Endodermal cell (in vitro differentiated cells): ENCODE measurements around the gene PLCXD1. TPM values are rescaled to one million over a fixed set of nuclear protein-coding genes. Genes with fewer than 3 reads are reported as not detected.

ENCODE experiments used
- DNase-seq: peaks from one replicate; pipeline ENCODE4 v3.0.0-alpha.2; 2017
- H3K27ac ChIP-seq: 2 replicates; pipeline ENCODE4 v1.5.1; 2013; ENCODE audit warnings: mild to moderate bottlenecking, low read depth, low read length, moderate library complexity
- H3K27me3 ChIP-seq: 2 replicates; pipeline ENCODE4 v1.6.1; 2013; ENCODE audit warnings: mild to moderate bottlenecking, low read length, moderate library complexity; ENCODE audit not compliant: insufficient read depth, control insufficient read depth, poor library complexity, severe bottlenecking
- H3K36me3 ChIP-seq: 2 replicates; pipeline ENCODE4 v1.7.0; 2013; ENCODE audit warnings: mild to moderate bottlenecking, low read length, moderate library complexity; ENCODE audit not compliant: control insufficient read depth, insufficient read depth
- H3K4me1 ChIP-seq: one replicate; pipeline ENCODE4 v1.7.0; 2013; ENCODE audit warnings: low read length; ENCODE audit not compliant: control insufficient read depth, insufficient read depth
- H3K4me3 ChIP-seq: 2 replicates; pipeline ENCODE4 v1.5.1; 2013; ENCODE audit warnings: mild to moderate bottlenecking, low read length, moderate library complexity
- H3K9ac ChIP-seq: 2 replicates; pipeline ENCODE4 v1.6.1; 2013; ENCODE audit warnings: mild to moderate bottlenecking, low read length, moderate library complexity; ENCODE audit not compliant: poor library complexity, severe bottlenecking; ENCODE audit errors: extremely low read depth
- H3K9me3 ChIP-seq: 2 replicates; pipeline ENCODE4 v1.6.1; 2013; ENCODE audit warnings: mild to moderate bottlenecking, low read length, moderate library complexity; ENCODE audit not compliant: control insufficient read depth
- H3K27ac Mint-ChIP-seq: 2 replicates; pipeline ENCODE4 v1.8.0; 2020; ENCODE audit warnings: mixed read lengths
- H3K27me3 Mint-ChIP-seq: 2 replicates; pipeline ENCODE4 v1.8.0; 2021; ENCODE audit warnings: mild to moderate bottlenecking, mixed read lengths; ENCODE audit not compliant: insufficient read depth
- H3K36me3 Mint-ChIP-seq: 2 replicates; pipeline ENCODE4 v1.8.0; 2020; ENCODE audit warnings: low read depth, mixed read lengths
- H3K4me1 Mint-ChIP-seq: 2 replicates; pipeline ENCODE4 v1.8.0; 2020; ENCODE audit warnings: mixed read lengths
- H3K4me3 Mint-ChIP-seq: 2 replicates; pipeline ENCODE4 v1.8.0; 2020; ENCODE audit warnings: mild to moderate bottlenecking, moderate library complexity, mixed read lengths
- H3K9me3 Mint-ChIP-seq: 2 replicates; pipeline ENCODE4 v1.8.0; 2020; ENCODE audit warnings: mild to moderate bottlenecking, mixed read lengths
- CTCF ChIP-seq: fragments of 200-600 bp; sonication (generic); conservative IDR thresholded peaks from 2 replicates; pipeline ENCODE4 v1.5.0; 2021; ENCODE audit warnings: antibody characterized with exemption, mild to moderate bottlenecking
- WGBS, 2 experiments: methylation state at CpG; one replicate each; pipeline versions ENCODE4 v1.1.5 to v1.1.7; 2013; ENCODE audit warnings: missing lambda C conversion rate in 2 of 2, mixed read lengths in 1 of 2; ENCODE audit not compliant: insufficient coverage in 1 of 2, insufficient read length in 1 of 2; 5-methylcytosine and 5-hydroxymethylcytosine counted together
- total RNA-seq, 2 donors: library from RNA; stranded (reverse); fragmentation: NEBNext Ultra II Directional in 1 of 2; extraction: Animal tissue kit (Norgen Biotek cat#: 25700) in 1 of 2; gene quantifications; 2 replicates in 1 of 2; 3 replicates in 1 of 2; pipeline ENCODE4 v1.2.1, GENCODE V29; 2021

Gene PLCXD1
- total RNA-seq, 2 donors from 2014 or later = 70.3 to 96.9 TPM

- Histone ChIP-seq H3K27me3 (no peaks in the 10 kb centered on the region), H3K9ac (no peak overlapping the region), H3K9me3 (peaks cover 8% of the 10 kb centered on the region), H3K36me3 (peaks cover 62% of the 10 kb centered on the region), H3K27ac (no peak overlapping the region), H3K4me3 (no peak overlapping the region), H3K4me1 (no peaks in the 10 kb centered on the region)
- Mint-ChIP-seq H3K9me3 (peaks cover 7% of the 10 kb centered on the region), H3K4me3 (no peak overlapping the region), H3K4me1 (no peaks in the 10 kb centered on the region), H3K27ac (no peak overlapping the region), H3K36me3 (peaks cover 67% of the 10 kb centered on the region), H3K27me3 (no peaks in the 10 kb centered on the region)
- peak; percentile 46 for TF ChIP-seq CTCF
- no peak for DNase-seq
- 94 to 96% methylated on average over 33 to 58 of the region's 58 CpGs for WGBS, 2 experiments
These were observed 26.3 kb downstream of the PLCXD1 start for GRCh38 chrX:307261-308111.

- Mint-ChIP-seq H3K4me1 (no peaks in the 10 kb centered on the region), H3K27ac (no peak overlapping the region), H3K4me3 (no peak overlapping the region), H3K36me3 (peaks cover 67% of the 10 kb centered on the region), H3K27me3 (no peaks in the 10 kb centered on the region), H3K9me3 (peaks cover 7% of the 10 kb centered on the region)
- Histone ChIP-seq H3K27ac (no peak overlapping the region), H3K27me3 (no peaks in the 10 kb centered on the region), H3K9me3 (peaks cover 8% of the 10 kb centered on the region), H3K9ac (no peak overlapping the region), H3K36me3 (peaks cover 57% of the 10 kb centered on the region), H3K4me3 (no peak overlapping the region), H3K4me1 (no peaks in the 10 kb centered on the region)
- no peak for DNase-seq
- WGBS, 2 experiments = 96 to 98% methylated on average over 25 to 30 of the region's 30 CpGs
- no peak for TF ChIP-seq CTCF
These were observed 27.8 kb downstream of the PLCXD1 start for GRCh38 chrX:308821-309520.

- Histone ChIP-seq H3K9ac (no peak overlapping the region), H3K36me3 (peaks cover 64% of the 10 kb centered on the region), H3K4me1 (no peaks in the 10 kb centered on the region), H3K9me3 (peaks cover 8% of the 10 kb centered on the region), H3K27ac (no peak overlapping the region), H3K4me3 (no peak overlapping the region), H3K27me3 (no peaks in the 10 kb centered on the region)
- Mint-ChIP-seq H3K27me3 (no peaks in the 10 kb centered on the region), H3K36me3 (peaks cover 54% of the 10 kb centered on the region), H3K27ac (no peak overlapping the region), H3K4me1 (no peaks in the 10 kb centered on the region), H3K4me3 (no peak overlapping the region), H3K9me3 (peaks cover 6% of the 10 kb centered on the region)
- TF ChIP-seq CTCF = no peak
- DNase-seq = no peak
- 91 to 92% methylated on average over 21 to 25 of the region's 25 CpGs for WGBS, 2 experiments
These were observed 29.5 kb downstream of the PLCXD1 start for GRCh38 chrX:310621-311155.
